Thymus (tissue), 14 donors: ENCODE data around the gene PHC3. TPM values are rescaled to one million over a fixed set of nuclear protein-coding genes. Genes with fewer than 3 reads are reported as not detected.
A peak's percentile ranks its signal among the peaks of the same experiment; 100 is the strongest.

Experiments
- DNase-seq, 9 donors: peaks; one replicate each; pipeline ENCODE4 v3.0.0-alpha.2; 2013; ENCODE audit warnings: low spot score in 9 of 9, low read depth in 6 of 9, missing footprints in 1 of 9
- H3K27ac ChIP-seq, 2 donors: one replicate each; pipeline ENCODE4 v1.5.1; 2013; ENCODE audit warnings: control low read depth in 1 of 2, low read depth in 1 of 2, low read length in 1 of 2, mild to moderate bottlenecking in 1 of 2, moderate library complexity in 1 of 2
- H3K27me3 ChIP-seq, 2 donors: one replicate each; pipeline ENCODE4 v1.5.1; 2013; ENCODE audit warnings: low read length in 1 of 2; ENCODE audit not compliant: control insufficient read depth in 2 of 2, insufficient read depth in 1 of 2
- H3K36me3 ChIP-seq, 2 donors: one replicate each; pipeline ENCODE4 v1.5.1; 2013; ENCODE audit warnings: low read length in 1 of 2, mild to moderate bottlenecking in 1 of 2, moderate library complexity in 1 of 2; ENCODE audit not compliant: control insufficient read depth in 2 of 2, insufficient read depth in 2 of 2
- H3K4me1 ChIP-seq, 2 donors: one replicate each; pipeline ENCODE4 v1.5.1; 2013; ENCODE audit warnings: low read length in 2 of 2; ENCODE audit not compliant: control insufficient read depth in 2 of 2, insufficient read depth in 2 of 2
- H3K4me3 ChIP-seq, 2 donors: one replicate each; pipeline ENCODE4 v1.5.1; 2013; ENCODE audit warnings: low read length in 2 of 2, control low read depth in 1 of 2, mild to moderate bottlenecking in 1 of 2
- H3K9me3 ChIP-seq, 2 donors: one replicate each; pipeline ENCODE4 v1.5.1; 2013; ENCODE audit warnings: low read length in 1 of 2, mild to moderate bottlenecking in 1 of 2; ENCODE audit not compliant: control insufficient read depth in 2 of 2, insufficient read depth in 1 of 2
- WGBS: extraction: QIAGEN DNeasy Blood & Tissue Kit; methylation state at CpG from one replicate; pipeline ENCODE4 v1.1.7; 2013; 5-methylcytosine and 5-hydroxymethylcytosine counted together
- long read RNA-seq, 10 donors: transcript quantifications; one replicate each; lab custom pipeline, GENCODE V29; 2026
- polyA plus RNA-seq: library from polyadenylated mRNA; stranded (reverse); fragments of 200-250 nt; gene quantifications from one replicate; pipeline ENCODE4 v1.2.3, GENCODE V29; 2013
- total RNA-seq: library from RNA; stranded (reverse); fragments of 120-200 nt; gene quantifications from one replicate; pipeline ENCODE4 v1.2.4, GENCODE V29; 2013
- donor health status: healthy.

PHC3 gene, protein sequence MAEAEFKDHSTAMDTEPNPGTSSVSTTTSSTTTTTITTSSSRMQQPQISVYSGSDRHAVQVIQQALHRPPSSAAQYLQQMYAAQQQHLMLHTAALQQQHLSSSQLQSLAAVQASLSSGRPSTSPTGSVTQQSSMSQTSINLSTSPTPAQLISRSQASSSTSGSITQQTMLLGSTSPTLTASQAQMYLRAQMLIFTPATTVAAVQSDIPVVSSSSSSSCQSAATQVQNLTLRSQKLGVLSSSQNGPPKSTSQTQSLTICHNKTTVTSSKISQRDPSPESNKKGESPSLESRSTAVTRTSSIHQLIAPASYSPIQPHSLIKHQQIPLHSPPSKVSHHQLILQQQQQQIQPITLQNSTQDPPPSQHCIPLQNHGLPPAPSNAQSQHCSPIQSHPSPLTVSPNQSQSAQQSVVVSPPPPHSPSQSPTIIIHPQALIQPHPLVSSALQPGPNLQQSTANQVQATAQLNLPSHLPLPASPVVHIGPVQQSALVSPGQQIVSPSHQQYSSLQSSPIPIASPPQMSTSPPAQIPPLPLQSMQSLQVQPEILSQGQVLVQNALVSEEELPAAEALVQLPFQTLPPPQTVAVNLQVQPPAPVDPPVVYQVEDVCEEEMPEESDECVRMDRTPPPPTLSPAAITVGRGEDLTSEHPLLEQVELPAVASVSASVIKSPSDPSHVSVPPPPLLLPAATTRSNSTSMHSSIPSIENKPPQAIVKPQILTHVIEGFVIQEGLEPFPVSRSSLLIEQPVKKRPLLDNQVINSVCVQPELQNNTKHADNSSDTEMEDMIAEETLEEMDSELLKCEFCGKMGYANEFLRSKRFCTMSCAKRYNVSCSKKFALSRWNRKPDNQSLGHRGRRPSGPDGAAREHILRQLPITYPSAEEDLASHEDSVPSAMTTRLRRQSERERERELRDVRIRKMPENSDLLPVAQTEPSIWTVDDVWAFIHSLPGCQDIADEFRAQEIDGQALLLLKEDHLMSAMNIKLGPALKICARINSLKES
- 21.3 TPM for total RNA-seq
- polyA plus RNA-seq, result 11.7 TPM
- long read RNA-seq, donor 1, partial matches to known transcripts, result 0 of 2 reads
- long read RNA-seq, donor 1, other reads (novel, unspliced or antisense), result 0 of 2 reads
- long read RNA-seq, donor 2, result 0 reads
- long read RNA-seq, donor 3, transcript PHC3-216 (2 exons, 420 nt), result major isoform, 5 of 11 reads
- long read RNA-seq, donor 3, transcript PHC3-217 (4 exons, 2,087 nt), result major isoform, 5 of 11 reads
- long read RNA-seq, donor 3, partial matches to known transcripts, result 0 of 11 reads
- long read RNA-seq, donor 3, other reads (novel, unspliced or antisense), result 0 of 11 reads
- long read RNA-seq, donor 4, result 0 reads
- long read RNA-seq, donor 5, partial matches to known transcripts, result 0 of 3 reads
- long read RNA-seq, donor 5, other reads (novel, unspliced or antisense), result 0 of 3 reads
- long read RNA-seq, donor 6, partial matches to known transcripts, result 0 of 2 reads
- long read RNA-seq, donor 6, other reads (novel, unspliced or antisense), result 0 of 2 reads
- long read RNA-seq, donor 7, partial matches to known transcripts, result 0 of 6 reads
- long read RNA-seq, donor 7, other reads (novel, unspliced or antisense), result 0 of 6 reads
- long read RNA-seq, donor 8, partial matches to known transcripts, result 0 of 1 reads
- long read RNA-seq, donor 8, other reads (novel, unspliced or antisense), result 0 of 1 reads
- long read RNA-seq, donor 9, partial matches to known transcripts, result 0 of 3 reads
- long read RNA-seq, donor 9, other reads (novel, unspliced or antisense), result 0 of 3 reads
- long read RNA-seq, donor 10, partial matches to known transcripts, result 0 of 1 reads
- long read RNA-seq, donor 10, other reads (novel, unspliced or antisense), result 0 of 1 reads

- under 1% methylated on average over 71 of the region's 71 CpGs for WGBS
- no peaks in the 10 kb centered on the region for H3K9me3 ChIP-seq
- no peaks in the 10 kb centered on the region for H3K27me3 ChIP-seq
- peak within 1 kb of the TSS; percentile 65 to 95 for H3K4me3 ChIP-seq
- H3K36me3 ChIP-seq, result peaks cover 8 to 25% of the 10 kb centered on the region in 2 donors
- H3K4me1 ChIP-seq, result peaks cover 2 to 13% of the 10 kb centered on the region in 2 donors
- peak within 1 kb of the TSS; percentile 91 to 98 for H3K27ac ChIP-seq
- DNase-seq, result peak; percentile 83 to 96 (median 90)
Observed at GRCh38 chr3:170180908-170181885, at the start of gene PHC3. TSS of gene PHC3 (minus strand) at chr3:170181733. CDS start at chr3:170181715, 18 bp downstream.

DNA sequence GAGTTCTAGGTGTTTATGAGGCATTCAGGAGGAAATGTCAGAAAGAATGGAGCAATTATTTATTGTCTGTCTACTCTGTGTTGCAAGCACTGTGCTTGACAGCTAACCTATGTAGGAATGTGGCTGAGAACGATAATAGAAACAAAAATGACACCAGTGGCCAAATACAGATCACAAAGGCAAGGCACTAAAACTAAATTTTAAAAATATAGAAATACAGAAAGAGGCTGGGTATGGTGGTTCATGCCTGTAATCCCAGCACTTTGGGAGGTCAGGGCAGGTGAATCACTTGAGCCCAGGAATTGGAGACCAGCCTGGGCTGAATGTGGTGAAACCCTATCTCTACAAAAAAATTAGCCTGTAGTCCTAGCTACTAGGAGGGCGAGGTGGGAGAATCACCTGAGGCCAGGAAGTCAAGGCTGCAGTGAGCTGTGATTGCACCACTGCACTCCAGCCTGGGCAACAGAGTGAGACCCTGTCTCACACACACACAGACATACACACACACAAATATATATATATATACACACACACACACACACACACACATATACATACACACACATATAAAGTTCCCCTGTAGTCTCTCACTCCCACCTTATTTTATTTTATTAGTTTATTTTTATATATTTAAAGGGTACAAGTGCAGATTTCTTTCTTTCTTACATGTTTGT lies 46.7 kb upstream of the PHC3 start:
- Histone ChIP-seq H3K9me3 (no peaks in the 10 kb centered on the region), H3K27me3 (no peaks in the 10 kb centered on the region), H3K36me3 (no peaks in the 10 kb centered on the region), H3K4me3 (no peak overlapping the region), H3K27ac (no peak overlapping the region), H3K4me1 (no peaks in the 10 kb centered on the region)
- no peak for DNase-seq
- 89% methylated on average over 2 of the region's 2 CpGs for WGBS

DNA sequence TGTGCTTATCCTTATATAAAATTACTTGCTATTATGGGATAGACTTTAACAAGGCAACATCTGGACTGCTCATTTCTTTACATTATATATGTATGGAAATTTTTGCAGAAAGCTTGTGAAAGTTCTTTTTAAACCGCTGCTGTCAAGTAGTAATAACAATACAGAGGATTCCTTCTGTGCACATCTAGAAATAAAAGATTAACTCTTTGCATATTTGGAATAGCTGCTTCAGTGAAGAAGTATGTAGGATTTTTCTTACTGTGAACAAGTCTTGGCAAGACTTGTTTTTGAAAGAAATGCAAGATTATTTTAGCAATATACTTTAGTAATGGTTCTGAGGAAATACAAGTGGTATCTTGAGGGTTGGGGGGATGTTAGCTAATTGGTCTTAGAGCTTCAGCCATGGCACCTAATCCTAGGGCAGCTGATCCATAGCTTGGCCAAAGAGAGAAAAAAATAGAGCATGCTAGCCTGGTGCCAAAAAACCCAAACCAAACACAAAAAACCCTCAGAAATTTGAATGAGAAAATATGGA lies 45.0 kb upstream of the PHC3 start:
- Histone ChIP-seq H3K4me1 (peaks cover 4 to 10% of the 10 kb centered on the region in 2 donors), H3K4me3 (no peak overlapping the region), H3K36me3 (no peaks in the 10 kb centered on the region), H3K9me3 (no peaks in the 10 kb centered on the region), H3K27ac (no peak overlapping the region), H3K27me3 (no peaks in the 10 kb centered on the region)
- DNase-seq, result no peak
- 94% methylated on average over 1 of the region's 1 CpG for WGBS

- no peaks in the 10 kb centered on the region for H3K9me3 ChIP-seq
- H3K27me3 ChIP-seq, result no peaks in the 10 kb centered on the region
- no peaks in the 10 kb centered on the region for H3K36me3 ChIP-seq
- peaks cover 4 to 11% of the 10 kb centered on the region in 2 donors for H3K4me1 ChIP-seq
- H3K4me3 ChIP-seq, result no peak overlapping the region
- no peak overlapping the region for H3K27ac ChIP-seq
- WGBS, result 100% methylated on average over 1 of the region's 1 CpG
- no peak for DNase-seq
Observed at GRCh38 chr3:170225166-170225565, 43.6 kb upstream of the PHC3 start.

DNA sequence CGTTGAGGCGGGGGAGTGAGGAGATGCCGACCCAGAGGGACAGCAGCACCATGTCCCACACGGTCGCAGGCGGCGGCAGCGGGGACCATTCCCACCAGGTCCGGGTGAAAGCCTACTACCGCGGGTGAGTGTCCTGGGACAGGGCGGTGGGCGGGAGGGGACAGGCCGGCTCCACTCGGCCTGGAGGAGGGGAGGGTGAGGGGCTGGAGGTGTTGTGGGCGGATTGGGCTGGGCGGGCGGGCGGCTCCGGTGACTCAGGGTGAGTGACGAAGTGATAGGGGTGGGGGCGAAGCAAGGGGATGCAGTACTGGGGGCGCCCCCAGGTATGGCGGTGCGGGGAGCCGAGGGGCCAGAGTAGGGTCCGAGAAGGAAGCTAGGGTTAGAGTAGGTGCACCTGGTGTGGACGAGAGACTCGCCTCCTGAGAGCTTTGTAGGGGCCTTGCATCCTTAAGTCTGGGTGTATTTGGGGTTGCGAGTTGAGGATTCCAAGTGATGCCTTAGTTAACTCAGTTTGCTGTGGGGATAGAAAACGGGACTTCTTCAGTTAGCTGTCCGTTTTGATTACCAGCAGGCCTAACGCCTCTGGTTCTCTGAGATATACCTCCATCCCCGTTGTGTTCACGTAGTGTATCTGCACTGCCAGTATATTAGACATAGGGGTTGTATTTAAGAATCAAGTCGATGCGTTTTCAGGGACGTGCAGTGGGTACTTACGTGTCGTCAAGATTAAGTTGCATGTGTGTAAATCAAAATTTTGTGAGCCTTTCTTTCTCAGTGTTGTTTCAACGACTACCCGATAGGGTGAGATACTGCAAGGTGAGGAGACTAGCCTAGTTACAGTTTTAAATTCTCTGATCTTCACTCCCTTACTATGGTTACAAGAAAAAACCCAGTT lies 41.4 kb upstream of the PHC3 start:
- peak overlapping the region; percentile 67 to 87 for H3K4me3 ChIP-seq
- peak overlapping the region; percentile 70 to 81 for H3K27ac ChIP-seq
- no peaks in the 10 kb centered on the region for H3K27me3 ChIP-seq
- H3K4me1 ChIP-seq, result peaks cover 4 to 11% of the 10 kb centered on the region in 2 donors
- no peaks in the 10 kb centered on the region for H3K9me3 ChIP-seq
- peak; percentile 24 to 69 (median 31) for DNase-seq
- H3K36me3 ChIP-seq, result no peaks in the 10 kb centered on the region
- 2% methylated on average over 42 of the region's 42 CpGs for WGBS

DNA sequence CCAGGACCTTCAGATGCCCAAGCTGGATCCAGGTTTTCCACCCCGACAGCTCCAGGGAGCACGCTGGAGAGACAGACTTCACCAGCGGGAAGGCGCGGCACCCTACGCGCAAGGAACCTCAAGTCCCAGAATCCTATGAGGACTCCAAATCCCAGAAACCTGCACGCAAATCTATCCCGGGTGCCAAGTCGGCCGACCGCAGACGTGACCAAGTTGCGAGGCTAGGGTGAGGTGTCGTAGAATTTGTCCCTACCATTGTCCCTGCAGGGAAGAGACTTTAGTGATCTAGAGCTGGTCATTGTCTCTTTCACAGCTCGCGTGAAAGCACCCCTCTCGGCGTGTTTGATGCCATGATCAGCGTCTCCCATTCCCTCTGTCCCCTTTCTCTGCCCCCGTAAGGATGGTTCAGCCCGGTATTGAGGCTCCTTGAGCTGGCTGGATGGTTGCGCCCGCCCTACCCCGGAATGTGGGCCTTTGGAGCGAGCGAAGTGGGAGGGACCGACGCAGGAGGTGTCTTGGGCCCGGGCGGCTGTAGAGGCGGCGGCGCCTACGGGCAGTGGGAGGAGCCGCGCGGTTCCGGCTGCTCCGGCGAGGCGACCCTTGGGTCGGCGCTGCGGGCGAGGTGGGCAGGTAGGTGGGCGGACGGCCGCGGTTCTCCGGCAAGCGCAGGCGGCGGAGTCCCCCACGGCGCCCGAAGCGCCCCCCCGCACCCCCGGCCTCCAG lies 40.6 kb upstream of the PHC3 start, which contains the start of gene PRKCI:
PRKCI (plus strand) TSS at position 501 of the 723 bp plus-strand sequence. CDS start 246 bp downstream, outside the sequence.
- Histone ChIP-seq H3K4me1 (peaks cover 4 to 11% of the 10 kb centered on the region in 2 donors), H3K4me3 (peak within 1 kb of the TSS; percentile 67 to 87), H3K36me3 (no peaks in the 10 kb centered on the region), H3K27me3 (no peaks in the 10 kb centered on the region), H3K9me3 (no peaks in the 10 kb centered on the region), H3K27ac (peak within 1 kb of the TSS; percentile 83 to 88)
- under 1% methylated on average over 60 of the region's 60 CpGs for WGBS
- peak; percentile 84 to 96 (median 89) for DNase-seq
